Activated gamma-delta T cell treated with anti-CD3 and anti-CD28 coated beads, Interleukin-2, amount 50 U/mL, for 16 hours (primary cell): ENCODE data around the gene BBLN.
A peak's percentile ranks its signal among the peaks of the same experiment; 100 is the strongest.
"Not testable (repeated sequence)": the region's sequence is repeated elsewhere in the genome, so short reads cannot be mapped to it uniquely, and the experiment has no call there.

Source experiments
- DNase-seq: peaks from one replicate; pipeline ENCODE4 v3.0.0-alpha.2; 2020; ENCODE audit warnings: low read depth

BBLN gene, protein sequence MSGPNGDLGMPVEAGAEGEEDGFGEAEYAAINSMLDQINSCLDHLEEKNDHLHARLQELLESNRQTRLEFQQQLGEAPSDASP

DNA sequence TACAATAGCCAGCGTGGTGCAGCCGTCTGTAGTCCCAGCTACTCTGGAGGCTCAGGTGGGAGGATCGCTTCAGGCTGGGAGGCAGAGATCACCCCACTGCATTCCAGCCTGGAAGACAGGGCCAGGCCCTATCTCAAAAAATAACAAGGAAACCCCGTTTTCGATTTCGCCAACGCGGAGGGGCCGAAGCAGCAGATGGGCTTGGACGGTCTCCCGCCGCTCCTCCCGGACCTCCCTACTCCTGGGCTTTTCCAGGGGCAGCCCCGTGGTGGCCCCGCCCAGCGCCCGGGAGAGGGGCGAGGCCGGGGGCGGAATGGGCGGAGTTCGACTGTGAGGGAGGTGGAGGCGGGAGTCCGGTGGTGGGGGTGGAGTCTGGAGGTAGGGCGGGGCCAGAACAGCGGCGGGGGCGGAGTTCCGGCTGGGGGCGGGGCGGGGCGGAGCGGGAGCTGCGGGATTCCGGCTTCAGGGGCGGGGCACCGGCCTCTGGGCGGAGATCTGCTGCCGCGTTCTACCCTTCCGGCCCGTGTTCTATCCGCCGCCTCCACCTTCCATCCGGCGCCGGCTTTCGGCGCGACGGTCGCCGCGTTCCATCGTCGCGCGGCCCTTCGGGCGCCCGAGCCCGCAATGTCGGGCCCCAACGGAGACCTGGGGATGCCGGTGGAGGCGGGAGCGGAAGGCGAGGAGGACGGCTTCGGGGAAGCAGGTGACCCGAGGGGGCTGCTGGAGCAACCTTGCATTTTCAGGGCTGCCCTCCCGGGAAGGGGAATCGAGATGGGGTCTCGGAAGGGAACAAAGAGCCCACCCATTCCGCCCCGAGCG is at the start of gene BBLN:
Gene BBLN (plus strand): TSS at position 482 of the 819 bp plus-strand sequence. CDS start 143 bp downstream, at position 625.
- peak; percentile 89 for DNase-seq

DNA sequence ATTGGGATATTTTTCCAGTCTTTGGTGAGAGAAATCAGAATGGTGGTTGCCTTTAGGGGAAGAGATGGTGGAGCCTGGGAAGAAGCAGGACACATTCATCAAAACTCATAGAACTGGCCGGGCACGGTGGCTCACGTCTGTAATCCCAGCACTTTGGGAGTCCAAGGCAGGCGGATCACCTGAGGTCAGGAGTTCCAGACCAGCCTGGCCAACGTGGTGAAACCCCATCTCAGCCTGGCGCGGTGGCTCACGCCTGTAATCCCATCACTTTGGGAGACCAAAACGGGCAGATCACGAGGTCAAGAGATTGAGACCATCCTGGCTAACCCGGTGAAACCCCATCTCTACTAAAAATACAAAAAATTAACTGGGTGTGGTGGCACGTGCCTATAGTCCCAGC is 48.3 kb upstream of the BBLN start:
- not testable (repeated sequence) for DNase-seq

DNA sequence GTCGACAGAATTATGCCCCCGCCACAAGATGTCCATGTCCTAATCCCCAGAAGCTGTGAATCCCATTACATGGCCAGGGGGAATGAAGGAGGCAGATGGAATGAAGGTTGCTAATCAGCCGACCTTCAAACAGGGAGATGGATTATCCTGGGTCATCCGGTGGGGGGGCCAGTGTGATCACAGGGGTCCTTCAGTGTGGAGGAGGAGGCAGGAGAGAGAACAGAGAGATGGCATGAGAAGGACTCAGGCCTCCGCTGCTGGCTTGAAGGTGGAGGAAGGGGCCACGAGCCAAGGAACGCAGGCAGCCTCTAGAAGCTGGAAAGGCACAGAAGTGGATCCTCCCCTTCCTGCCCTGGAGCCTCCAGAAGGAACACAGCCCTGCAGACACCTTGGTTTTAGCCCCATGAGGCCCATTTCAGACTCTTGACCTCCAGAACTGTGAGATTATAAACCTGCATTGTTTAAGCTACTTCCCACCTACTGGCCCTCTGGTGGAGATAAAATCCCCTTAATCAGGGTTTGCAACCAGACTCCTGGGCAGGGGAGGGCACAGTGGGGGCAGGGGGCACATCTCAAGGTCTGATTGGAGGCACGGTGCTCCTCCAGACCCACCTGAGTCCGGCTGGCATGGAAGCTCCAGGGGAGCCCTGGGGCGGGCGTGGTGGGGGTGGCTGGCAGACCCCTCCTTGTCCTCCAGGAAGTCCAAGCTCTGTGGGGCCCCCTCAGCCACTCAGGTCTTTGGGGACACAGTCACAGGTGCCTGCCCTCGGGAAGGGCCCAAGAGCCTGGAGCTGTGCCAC is 46.3 kb upstream of the BBLN start:
- DNase-seq, result no peak

DNA sequence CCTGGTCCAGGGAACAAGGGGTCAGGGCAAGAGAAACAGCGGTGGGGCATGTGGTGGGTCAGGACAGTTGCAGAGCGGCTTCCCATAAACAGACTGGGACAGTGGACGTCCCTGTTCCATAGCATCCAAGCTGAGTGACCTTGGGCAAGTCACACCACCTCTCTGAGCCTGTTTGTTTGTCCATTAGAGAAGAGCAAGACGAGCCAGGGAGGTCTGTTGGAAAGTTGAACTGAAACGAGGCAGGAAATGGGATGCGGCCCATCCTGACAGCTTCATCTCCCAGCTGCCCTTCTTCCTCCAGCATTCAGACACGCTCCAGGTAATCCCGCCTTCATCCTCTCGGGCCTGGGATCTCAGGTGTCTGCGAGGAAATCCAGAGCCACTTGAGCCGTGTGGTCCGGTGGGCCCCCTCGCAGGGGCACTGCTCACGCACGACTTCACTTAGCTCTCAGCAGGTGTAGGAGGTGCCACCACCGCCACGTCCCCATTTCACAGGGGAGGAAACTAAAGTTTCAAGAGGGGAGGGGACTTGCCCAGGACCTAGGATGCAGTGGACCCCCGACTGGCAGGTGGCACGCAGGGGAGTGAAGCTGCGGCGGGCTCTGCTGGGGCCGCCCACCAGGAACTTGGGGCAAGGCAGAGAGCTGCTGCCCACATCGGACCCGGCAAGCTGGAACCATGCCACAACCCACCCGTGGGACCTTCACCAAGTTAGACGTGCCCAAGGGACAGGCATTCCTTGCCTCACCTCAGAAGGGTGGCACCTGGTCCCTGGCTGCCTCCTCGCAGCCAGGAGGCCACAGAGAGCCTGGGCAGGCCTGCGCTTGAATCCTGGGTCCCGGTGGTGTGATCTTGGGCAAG is 45.5 kb upstream of the BBLN start:
- DNase-seq, result no peak

DNA sequence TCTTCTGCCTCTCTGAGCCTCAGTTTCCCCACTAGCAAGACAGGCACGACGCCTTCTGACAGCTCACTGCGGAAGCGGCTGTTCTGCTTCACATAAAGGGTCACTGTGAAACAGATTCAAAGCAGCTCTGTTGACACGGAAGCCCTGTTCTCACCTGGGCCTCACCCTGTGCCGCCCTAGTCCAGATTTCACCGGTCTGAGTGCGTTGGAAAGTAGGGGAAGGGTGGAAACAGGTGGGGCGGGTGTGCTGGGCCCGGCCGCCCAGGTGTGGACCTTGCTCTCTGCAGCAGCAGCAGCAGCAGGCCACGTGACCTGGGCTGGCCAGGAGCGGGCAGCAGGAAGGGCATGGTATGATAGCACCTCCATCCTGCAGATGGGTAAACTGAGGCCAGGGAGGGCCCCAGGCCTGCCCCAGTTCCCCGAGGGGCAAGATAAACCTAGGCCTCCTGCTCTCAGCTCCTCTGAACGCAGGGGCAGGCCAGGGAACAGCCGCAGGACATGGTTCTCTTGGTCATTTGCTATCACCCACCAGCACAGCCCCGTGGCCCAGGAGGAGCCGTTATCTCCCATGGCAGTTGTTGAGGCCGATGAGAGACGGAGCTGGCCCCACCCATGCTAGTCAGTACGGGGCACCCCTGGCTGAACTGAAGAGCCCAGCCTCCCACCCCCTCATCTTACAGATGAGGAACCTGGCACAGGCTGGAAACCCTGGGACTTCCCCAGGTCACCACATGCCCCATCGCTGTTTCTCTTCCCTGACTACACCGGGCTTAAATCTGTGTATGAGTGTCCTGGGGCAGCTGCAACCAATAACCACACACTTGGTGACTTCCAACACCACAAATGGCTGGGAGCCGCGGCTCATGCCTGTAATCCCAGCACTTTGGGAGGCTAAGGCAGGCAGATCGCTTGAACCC is 44.6 kb upstream of the BBLN start:
- DNase-seq, result no peak

DNA sequence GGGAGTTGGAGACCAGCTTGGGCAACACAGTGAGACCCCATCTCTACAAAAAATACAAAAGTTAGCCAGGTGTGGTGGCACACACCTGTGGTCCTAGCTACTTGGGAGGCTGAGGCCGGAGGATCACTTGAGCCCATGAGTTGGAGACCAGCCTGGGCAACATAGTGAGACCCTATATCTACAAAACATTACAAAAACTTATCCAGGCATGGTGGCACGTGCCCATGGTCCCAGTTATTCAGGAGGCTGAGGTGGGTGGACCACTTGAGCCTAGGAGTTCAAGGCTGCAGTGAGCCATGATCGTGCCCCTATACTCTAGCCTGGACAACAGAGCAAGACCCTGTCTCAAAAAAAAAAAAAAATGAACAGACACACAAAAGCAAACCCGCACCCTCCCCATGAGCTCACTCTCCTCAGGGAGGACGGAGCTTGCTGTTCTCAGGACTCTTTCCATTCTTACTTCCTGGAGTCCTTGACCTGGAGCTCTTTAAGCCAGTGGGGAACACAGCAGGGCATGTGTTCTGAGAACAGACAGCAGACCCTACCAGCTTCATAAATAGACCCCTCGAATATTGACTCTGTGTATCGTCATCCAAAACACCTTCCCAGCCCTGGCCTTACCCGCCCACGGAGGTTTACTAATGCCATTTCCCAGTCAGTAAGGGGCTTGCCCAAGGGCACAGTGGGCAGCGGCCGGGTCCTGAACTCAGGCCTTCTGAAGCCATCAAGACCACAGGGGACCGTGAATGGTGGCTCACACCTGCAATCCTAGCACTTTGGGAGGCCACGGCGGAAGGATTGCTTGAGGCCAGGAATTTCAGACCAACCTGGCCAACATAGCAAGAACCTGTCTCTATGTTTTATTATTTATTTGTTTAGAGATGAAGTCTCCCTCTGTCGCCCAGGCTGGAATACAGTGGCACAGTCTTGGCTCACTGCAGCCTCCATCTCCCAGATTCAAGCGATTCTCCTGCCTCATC is 43.7 kb upstream of the BBLN start:
- no peak for DNase-seq

DNA sequence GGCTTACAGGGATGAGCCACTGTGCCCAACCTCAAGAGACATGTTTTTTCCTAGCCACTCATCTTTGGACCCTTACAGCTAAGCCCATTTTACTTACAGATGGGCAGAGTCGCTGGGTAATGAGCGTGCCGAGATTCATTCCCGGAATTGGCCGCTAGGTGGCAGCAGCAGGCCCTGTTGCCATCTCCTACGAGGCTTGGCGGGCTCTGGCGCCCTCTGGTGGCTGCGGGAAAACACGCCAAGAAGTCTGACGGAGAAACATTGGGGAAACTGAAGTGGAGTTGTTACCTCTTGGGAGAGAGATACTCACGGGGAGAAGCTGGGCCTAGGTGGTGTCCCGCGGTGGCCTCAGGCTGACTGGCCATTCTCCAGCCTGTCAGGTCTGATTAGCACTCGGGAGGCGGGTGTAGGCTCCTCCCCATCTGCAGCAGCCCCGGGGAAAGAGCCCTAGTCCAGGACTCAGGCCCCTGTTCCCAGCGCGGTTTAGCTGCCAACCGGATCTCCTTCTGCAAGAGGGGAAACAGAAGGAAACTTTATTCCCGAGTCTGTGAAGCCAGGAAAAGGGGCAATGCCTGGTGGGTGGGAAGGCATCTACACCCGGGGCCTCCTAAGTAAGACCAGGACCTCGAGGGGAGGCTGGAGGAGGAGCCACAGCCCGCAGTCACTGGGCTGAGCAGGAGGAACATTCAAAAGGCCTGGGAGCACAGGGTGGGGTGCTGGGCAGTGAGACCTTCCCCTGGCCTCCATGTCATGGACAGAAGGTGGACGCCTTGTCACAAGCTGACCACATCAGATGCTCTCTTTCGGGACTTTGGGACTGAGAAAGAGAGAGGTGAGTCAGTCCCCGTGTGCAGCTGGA is 42.2 kb upstream of the BBLN start:
- peak; percentile 97 for DNase-seq

DNA sequence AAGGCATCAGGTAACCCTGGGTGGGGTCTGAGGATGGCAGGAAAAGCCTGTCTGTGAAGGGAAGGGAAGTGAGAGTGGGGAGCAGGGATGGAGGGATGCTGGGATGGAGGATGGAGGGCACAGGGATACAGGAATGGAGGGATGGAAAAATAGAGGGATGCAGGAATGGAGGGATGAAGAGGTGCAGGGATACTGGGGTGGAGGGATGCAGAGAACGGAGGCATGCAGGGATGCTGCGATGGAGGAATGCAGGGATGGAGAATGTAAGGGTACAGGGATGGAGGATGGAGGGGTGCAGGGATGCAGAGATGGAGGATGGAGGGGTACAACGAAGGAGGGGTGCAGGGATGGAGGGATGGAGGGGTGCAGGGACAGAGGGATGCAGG is 41.6 kb upstream of the BBLN start:
- no peak for DNase-seq

DNA sequence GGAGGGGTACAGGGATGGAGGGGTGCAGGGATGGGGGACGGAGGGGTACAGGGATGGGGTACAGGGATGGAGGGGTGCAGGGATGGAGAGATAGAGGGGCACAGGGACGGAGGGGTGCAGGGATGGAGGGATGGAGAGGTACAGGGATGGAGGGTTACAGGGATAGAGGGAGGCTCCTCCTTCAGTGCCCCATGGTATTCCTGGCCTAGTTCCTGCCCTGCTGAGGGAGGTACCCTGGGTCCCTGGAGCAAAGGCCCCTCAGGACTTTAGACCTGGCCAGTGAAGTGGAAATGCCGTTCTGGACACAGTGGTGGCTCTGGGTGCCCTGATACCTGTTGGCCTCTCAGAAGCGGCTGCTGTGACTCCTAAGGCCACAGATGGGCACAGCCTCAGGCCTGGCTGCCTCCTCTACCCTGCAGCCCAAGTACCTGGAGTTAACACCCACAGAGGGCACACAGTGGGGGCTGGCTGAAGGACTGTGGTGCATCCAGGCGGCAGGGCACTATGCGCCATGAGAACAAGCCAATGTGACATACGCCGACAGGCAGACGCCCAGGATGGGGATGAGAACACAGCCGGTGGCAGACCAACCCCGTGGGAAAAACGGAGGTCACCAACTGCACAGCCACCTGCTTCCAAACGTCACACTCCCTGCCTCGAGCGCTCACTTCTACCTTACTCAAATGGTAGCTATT is 40.9 kb upstream of the BBLN start:
- DNase-seq, result no peak

DNA sequence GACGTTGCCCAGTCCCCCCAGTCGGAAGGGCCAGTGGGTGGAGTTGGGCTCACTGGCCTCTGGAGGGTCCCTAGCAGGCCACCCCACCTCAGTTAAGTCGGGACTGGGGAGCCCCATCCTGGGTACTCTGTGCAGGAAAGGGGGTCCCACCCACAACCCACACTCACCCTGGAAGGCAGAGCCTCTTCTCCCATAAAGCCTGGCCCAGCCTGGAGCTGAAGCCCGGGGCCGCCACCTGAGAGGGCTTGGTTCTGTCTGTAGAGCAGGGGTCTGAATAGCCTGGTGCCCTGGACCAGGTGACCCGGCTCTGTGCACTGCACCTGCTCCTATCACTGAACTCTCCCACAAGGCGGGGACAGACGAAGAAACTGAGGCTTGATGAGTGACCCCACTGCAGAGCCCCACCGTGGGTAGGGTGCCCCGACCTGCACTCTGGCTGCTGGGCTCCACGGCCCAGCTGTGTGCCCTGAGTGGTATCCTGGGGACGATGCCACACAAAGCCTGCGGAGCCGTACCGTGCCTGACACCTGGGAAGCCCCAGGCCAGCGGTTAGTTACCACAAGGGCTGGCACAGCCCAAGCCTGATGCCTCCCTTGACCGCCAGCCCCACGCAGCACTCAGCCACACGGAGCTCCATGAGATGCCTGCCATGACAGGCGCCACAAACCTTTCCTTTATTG is 39.9 kb upstream of the BBLN start:
- DNase-seq, result no peak

DNA sequence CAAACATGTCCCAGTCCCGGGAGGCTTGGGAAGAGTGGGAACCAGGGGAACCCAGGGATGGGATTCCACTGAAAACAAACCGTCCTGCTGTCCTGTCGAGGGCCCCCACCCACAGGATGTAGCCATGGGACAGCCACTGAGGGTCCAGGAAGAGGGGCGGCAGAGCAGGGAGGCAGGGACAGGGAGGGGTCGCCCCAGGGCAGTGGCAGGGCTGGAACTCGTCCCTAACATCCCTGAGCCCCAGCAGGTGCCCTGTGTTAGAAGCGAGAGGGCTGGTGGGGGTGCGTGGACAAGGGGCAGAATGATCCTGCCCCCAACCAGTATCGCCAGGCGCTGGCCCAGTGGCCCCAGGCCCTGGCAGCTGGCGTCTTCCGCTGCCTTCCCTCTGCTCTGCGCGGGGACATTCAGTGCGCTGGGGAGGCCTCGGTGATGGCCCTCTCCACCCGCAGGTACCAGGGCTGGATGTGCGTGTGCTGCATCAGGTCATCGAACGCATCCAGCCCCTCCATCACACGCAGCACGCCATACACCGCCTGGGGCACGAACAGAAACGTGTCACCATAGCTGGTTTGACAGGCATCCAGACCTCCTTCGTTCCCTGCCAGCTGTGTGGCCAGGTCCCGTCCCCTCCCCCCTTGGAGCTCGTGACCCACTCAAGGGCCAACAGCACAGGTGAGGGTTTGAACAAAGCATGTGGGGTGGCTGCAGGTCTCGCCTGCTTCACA is 39.2 kb upstream of the BBLN start:
- DNase-seq, result no peak

DNA sequence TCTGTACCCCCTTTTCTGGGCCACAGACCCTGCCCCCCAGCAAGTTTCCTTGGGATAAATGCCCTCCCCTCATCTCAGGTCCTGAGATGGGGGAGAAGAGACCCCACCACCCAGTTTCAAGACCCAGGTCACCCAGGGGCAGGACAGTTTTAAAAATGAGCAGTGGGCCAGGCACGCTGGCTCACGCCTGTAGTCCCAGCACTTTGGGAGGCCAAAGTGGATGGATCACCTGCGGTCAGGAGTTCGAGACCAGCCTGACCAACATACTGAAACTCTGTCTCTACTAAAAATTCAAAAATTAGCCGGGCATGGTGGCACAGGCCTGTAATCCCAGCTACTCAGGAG is 38.6 kb upstream of the BBLN start:
- no peak for DNase-seq

DNA sequence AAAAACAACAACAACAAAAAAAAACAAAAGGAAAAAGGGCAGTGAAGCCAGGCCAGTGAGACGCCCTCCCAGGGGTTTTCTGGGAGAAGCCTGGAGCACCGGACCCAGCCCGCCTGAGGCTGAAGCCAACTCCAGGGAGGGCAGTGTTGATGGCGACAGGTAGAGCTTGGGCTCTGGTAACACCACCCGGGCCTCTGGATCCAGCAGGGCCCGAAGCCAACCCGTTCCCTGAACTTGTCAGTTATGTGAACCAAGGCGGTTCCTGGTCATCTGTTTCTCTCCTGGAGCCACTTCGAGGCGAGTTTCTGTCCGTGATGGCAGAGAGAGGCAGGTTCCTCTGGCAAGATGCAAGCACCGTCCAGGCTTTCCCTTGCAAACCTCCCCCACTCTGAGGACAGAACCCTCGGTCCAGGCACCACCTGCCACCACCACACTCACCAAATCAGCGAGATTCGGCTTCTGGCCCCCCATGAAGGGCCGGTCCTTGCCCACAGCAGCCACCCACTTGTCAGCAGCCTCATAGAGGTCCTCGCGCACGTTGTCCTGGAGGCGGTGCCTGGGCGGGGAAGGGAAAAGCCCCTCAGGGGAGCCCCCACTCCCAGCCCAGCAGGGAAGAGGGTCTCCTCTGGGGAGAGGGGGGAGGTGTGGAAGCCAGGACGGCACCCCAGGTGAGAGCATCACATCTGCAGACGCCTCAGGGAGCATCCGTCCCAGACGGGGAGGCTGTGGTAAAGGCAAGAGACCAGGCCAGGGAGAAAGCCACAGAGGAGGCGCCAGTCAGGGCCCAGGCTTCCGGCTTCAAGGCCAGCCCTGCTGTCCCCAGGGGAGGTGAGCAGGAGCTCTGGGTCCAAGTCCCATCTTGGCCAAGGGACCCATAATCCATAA is 37.9 kb upstream of the BBLN start:
- no peak for DNase-seq

DNA sequence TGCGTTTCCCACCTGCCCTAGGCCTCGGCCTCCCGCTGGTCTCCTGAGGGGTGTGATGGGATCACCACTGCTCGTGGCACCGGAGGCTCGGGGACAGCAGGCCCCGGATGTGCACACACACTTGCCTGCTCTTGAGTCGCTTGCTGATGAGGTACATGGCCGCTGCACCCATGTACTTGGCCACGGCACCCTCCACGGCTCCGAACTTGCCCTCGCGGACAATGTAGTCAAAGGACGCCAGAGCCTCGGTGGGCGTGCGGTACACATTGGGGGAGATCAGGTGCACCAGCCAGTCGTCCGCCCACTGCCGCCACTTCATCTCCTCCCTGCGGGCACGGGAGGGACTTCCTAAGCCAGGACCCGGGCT is 37.3 kb upstream of the BBLN start:
- no peak for DNase-seq

DNA sequence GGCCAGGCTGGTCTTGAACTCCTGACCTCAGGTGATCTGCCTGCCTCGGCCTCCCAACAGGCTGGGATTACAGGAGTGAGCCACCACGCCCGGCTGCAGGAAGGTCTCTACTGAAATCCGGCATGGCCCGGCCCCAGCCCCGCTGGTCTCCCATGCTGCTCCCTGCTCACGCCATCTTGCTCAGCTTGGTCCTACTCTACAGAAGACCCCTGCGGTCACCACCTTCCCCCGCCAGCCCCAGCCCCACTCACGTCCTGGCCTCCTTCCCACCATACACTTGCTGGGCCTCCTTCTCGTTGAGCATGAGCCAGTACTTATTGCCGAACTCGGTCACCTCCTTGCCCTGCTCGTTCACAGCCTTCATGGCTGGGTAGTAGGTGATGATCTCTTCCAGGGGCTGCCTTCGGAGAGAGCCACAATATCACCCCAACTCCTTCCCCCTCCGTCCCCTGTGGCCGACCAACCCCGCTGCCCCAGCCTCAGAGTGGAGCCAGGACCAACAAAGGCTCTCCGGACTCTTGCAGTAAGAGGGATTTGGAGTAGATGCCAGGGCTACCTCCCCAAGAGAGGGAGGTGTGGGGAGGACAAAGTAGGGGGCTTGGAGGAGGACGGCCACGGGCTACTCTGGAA is 36.5 kb upstream of the BBLN start:
- DNase-seq, result no peak

DNA sequence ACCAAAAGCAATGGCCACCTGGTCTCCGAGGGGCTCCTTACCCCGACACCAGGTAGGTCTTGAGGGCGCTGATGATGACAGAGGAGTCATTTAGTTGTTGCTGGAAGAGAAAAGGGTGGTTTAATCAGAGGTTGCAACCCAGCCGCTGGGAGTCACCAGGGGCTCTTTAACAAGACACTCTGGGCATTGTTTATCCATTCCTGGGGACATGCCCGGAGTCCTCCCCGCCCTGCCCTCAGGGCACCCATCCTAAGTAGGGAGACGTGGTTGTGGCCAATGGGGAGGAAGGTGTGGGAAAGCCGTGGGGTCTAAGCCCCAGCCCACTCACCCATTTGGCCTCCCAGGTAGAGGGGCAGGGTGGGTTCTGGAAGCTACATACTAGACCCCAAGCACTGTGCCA is 35.6 kb upstream of the BBLN start:
- no peak for DNase-seq
